HL-60 (cell line): Measurements from ENCODE around the gene RFX8.

Experiments used
- DNase-seq, 2 experiments: peaks; one replicate each; pipeline ENCODE4 v3.0.0-alpha.2; 2010 to 2020; ENCODE audit warnings: low read depth in 1 of 2, low spot score in 1 of 2
- H3K27ac ChIP-seq: fragments of 250-450 bp; sonication (Bioruptor Pico); replicated peaks from 2 replicates; pipeline ENCODE4 v1.5.1; 2020; ENCODE audit warnings: mild to moderate bottlenecking, moderate library complexity
- H3K27me3 ChIP-seq: fragments of 250-450 bp; sonication (Bioruptor Pico); 2 replicates; pipeline ENCODE4 v1.5.1; 2021; ENCODE audit warnings: mild to moderate bottlenecking, moderate library complexity; ENCODE audit not compliant: insufficient read depth, poor library complexity, severe bottlenecking
- H3K4me3 ChIP-seq: replicated peaks from 2 replicates; pipeline ENCODE4 v1.5.1; 2011; ENCODE audit warnings: mild to moderate bottlenecking, control low read depth, low read length; ENCODE audit not compliant: insufficient read depth
- GABPA ChIP-seq: IDR thresholded peaks from 2 replicates; pipeline ENCODE4 v1.6.1; 2012; ENCODE audit warnings: low read depth
- POLR2AphosphoS5 ChIP-seq: IDR thresholded peaks from 2 replicates; pipeline ENCODE4 v1.6.1; 2012; ENCODE audit warnings: low read depth
- SPI1 ChIP-seq: IDR thresholded peaks from 2 replicates; pipeline ENCODE4 v1.6.1; 2012; ENCODE audit warnings: low read depth, mild to moderate bottlenecking, borderline replicate concordance
- TF ChIP-seq, protein P1 (sequence below): IDR thresholded peaks from one replicate; pipeline ENCODE4 v1.5.1; 2011; ENCODE audit warnings: low read length, control low read depth, inconsistent platforms; ENCODE audit not compliant: insufficient read depth
- TF ChIP-seq, protein P2 (sequence below): IDR thresholded peaks from 2 replicates; pipeline ENCODE4 v1.6.1; 2012; ENCODE audit warnings: low read depth; ENCODE audit not compliant: insufficient replicate concordance

Gene RFX8

DNA sequence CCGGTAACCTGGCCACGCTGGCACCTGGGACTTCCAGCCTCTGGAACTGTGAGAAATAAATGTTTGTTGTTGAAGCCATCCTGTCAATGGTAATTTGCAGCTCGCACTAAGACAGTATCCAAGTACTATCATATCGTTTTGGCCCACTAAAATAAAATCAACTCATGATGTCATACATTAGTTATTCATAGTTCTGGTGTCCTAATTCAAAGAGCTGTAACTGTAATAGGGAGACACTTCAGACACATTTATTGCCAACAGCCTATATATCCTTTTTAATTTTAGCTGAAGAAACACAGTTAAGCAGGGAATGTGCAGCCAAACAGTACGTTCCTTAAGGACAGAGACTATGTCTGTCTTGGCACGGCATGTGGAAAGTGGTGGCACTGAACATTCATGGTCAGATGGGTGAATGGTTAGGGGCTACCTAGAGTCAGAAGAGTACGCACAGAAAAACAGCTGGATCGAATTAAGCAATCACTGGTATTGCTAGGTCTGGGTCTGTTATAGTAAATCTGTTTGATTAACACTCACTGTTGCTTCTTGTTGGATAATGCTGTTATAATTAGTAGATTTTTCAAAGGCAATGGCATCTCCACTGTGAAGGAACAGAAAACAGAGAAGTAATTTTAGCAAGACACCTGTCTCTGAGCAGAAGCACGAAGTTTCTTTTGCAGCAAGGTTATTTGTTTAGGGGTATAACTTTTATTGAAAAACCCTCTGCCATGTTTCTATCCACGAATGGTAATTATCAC lies 46.3 kb downstream of the RFX8 start:
- no peaks in the 10 kb centered on the region for H3K27me3 ChIP-seq
- no peak for TF ChIP-seq SPI1
- no peak for TF ChIP-seq GABPA
- TF ChIP-seq, protein P1, sequence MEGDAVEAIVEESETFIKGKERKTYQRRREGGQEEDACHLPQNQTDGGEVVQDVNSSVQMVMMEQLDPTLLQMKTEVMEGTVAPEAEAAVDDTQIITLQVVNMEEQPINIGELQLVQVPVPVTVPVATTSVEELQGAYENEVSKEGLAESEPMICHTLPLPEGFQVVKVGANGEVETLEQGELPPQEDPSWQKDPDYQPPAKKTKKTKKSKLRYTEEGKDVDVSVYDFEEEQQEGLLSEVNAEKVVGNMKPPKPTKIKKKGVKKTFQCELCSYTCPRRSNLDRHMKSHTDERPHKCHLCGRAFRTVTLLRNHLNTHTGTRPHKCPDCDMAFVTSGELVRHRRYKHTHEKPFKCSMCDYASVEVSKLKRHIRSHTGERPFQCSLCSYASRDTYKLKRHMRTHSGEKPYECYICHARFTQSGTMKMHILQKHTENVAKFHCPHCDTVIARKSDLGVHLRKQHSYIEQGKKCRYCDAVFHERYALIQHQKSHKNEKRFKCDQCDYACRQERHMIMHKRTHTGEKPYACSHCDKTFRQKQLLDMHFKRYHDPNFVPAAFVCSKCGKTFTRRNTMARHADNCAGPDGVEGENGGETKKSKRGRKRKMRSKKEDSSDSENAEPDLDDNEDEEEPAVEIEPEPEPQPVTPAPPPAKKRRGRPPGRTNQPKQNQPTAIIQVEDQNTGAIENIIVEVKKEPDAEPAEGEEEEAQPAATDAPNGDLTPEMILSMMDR: no peak
- TF ChIP-seq POLR2AphosphoS5: no peak
- TF ChIP-seq, protein P2, sequence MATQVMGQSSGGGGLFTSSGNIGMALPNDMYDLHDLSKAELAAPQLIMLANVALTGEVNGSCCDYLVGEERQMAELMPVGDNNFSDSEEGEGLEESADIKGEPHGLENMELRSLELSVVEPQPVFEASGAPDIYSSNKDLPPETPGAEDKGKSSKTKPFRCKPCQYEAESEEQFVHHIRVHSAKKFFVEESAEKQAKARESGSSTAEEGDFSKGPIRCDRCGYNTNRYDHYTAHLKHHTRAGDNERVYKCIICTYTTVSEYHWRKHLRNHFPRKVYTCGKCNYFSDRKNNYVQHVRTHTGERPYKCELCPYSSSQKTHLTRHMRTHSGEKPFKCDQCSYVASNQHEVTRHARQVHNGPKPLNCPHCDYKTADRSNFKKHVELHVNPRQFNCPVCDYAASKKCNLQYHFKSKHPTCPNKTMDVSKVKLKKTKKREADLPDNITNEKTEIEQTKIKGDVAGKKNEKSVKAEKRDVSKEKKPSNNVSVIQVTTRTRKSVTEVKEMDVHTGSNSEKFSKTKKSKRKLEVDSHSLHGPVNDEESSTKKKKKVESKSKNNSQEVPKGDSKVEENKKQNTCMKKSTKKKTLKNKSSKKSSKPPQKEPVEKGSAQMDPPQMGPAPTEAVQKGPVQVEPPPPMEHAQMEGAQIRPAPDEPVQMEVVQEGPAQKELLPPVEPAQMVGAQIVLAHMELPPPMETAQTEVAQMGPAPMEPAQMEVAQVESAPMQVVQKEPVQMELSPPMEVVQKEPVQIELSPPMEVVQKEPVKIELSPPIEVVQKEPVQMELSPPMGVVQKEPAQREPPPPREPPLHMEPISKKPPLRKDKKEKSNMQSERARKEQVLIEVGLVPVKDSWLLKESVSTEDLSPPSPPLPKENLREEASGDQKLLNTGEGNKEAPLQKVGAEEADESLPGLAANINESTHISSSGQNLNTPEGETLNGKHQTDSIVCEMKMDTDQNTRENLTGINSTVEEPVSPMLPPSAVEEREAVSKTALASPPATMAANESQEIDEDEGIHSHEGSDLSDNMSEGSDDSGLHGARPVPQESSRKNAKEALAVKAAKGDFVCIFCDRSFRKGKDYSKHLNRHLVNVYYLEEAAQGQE: no peak
- H3K27ac ChIP-seq: no peak overlapping the region
- no peak overlapping the region for H3K4me3 ChIP-seq
- no peak for DNase-seq

DNA sequence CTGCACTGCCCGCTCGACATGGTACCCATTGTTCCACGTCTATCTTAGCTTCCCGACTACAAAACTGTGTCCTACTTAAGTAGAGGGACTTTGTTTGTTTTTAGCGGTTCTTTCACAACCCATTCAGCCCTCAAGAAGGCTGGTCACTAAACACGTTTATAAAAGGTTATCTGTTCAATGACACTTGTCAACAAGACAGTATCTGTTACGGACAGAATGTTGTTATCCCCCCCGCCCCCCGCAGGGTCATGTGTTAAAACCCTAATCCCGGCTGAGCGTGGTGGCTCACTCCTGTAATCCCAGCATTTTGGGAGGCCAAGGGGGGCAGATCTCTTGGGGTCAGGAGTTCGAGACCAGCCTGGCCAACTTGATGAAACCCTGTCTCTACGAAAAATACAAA lies 47.2 kb downstream of the RFX8 start:
- no peak overlapping the region for H3K27ac ChIP-seq
- TF ChIP-seq GABPA: no peak
- TF ChIP-seq, protein P1: no peak
- TF ChIP-seq POLR2AphosphoS5: no peak
- no peak for TF ChIP-seq SPI1

DNA sequence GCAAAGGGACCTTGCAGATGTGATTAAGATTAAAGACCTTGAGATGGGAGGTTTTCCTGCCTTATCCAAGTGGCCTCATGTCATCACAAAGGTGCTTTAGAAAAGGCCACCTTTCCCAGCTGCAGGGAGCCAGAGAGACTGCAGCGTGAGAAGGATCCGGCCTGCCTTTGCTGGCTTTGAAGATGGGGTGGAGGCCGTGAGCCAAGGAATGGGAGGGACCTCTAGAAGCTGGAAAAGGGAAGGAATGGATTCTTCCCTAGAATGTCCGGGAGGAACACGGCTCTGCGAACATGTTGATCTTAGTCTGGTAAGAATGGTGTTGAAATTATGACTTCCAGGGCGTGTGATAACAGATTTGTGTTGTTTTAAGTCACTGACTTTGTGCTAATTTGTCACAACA lies 47.7 kb downstream of the RFX8 start:
- H3K4me3 ChIP-seq: no peak overlapping the region
- H3K27ac ChIP-seq: no peak overlapping the region
- DNase-seq: no peak
- H3K27me3 ChIP-seq: no peaks in the 10 kb centered on the region
- no peak for TF ChIP-seq SPI1
- TF ChIP-seq, protein P1: no peak

More for the DNA sequence above, 47.2 kb downstream of the RFX8 start:
- no peaks in the 10 kb centered on the region for H3K27me3 ChIP-seq
- H3K4me3 ChIP-seq: no peak overlapping the region
- no peak for DNase-seq

DNA sequence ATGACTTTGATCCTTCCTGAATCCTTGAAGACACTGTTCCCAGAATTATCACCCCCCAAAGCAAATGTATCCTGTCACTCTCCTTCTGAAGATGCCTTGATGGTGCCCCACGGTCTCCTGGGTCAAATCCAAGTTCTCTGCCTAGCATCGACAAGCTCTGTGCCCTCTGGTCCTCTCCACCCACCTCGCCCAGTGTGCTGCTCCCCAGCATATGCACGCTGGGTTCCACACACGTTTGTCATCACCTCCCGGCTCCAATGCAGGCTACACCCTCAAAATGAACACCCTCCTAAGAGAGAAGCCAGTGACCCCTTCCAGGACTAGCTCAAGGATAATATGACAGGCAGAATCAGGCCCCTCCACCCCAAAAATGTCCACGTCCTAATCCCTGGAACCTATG lies 48.1 kb downstream of the RFX8 start:
- TF ChIP-seq, protein P1: no peak
- no peak for TF ChIP-seq SPI1
- TF ChIP-seq GABPA: no peak
- H3K27ac ChIP-seq: no peak overlapping the region
- no peak for DNase-seq
- H3K27me3 ChIP-seq: no peaks in the 10 kb centered on the region
- H3K4me3 ChIP-seq: no peak overlapping the region
